B cell (primary cell): ENCODE data around the gene VARS1. TPM values are rescaled to one million over a fixed set of nuclear protein-coding genes. Genes with fewer than 3 reads are reported as not detected.

Experiments used
- ATAC-seq: fragments of 200-7000 bp; cut with Tn5 transposase; one replicate; pipeline ENCODE4 v1.10.0; 2021; ENCODE audit warnings: low read depth, mild to moderate bottlenecking, moderate number of reproducible peaks, moderate library complexity
- CTCF ChIA-PET: fragments of 350-600 bp; sonication (Branson Sonifier 250); formaldehyde crosslinking; loops from one replicate; lab custom pipeline; 2021; ENCODE audit warnings: antibody characterized with exemption, inconsistent platforms; lab: Charles Lee
- POLR2A ChIA-PET: fragments of 350-600 bp; sonication (Branson Sonifier 250); formaldehyde crosslinking; loops from one replicate; lab custom pipeline; 2021; ENCODE audit warnings: antibody characterized with exemption; lab: Charles Lee
- DNase-seq: peaks from one replicate; pipeline ENCODE4 v3.0.0; 2013
- H2AFZ ChIP-seq: 2 replicates; pipeline ENCODE4 v1.6.1; 2012; ENCODE audit warnings: mild to moderate bottlenecking, low read depth, low read length; ENCODE audit not compliant: insufficient read depth, poor library complexity, severe bottlenecking
- H3K27ac ChIP-seq, 2 donors: 1 replicate in 1 of 2; 2 replicates in 1 of 2; pipeline ENCODE4 v1.5.1; 2012 to 2013; ENCODE audit warnings: low read length in 2 of 2, mild to moderate bottlenecking in 2 of 2, moderate library complexity in 1 of 2
- H3K27me3 ChIP-seq, 4 experiments: fragments of 200-600 bp in 1 of 4; sonication (generic) in 1 of 4; replicated peaks in 1 of 4; 1 replicate in 2 of 4; 2 replicates in 2 of 4; pipeline versions ENCODE4 v1.6.1 to v1.7.0; 2013 to 2016; ENCODE audit warnings: low read length in 3 of 4, mild to moderate bottlenecking in 2 of 4, mixed read lengths in 1 of 4, moderate library complexity in 1 of 4; ENCODE audit not compliant: insufficient read depth in 4 of 4, control insufficient read depth in 3 of 4; ENCODE audit errors: control extremely low read depth in 1 of 4
- H3K36me3 ChIP-seq, 2 experiments: replicated peaks in 1 of 2; 1 replicate in 1 of 2; 2 replicates in 1 of 2; pipeline versions ENCODE4 v1.6.1 to v1.7.1; 2013; ENCODE audit warnings: low read length in 1 of 2; ENCODE audit not compliant: insufficient read depth in 2 of 2, control insufficient read depth in 1 of 2; ENCODE audit errors: control extremely low read depth in 1 of 2, extremely low read depth in 1 of 2
- H3K4me1 ChIP-seq, 2 donors: fragments of 200-600 bp in 1 of 2; sonication (generic) in 1 of 2; 1 replicate in 1 of 2; 2 replicates in 1 of 2; pipeline versions ENCODE4 v1.5.1 to v1.6.1; 2013 to 2017; ENCODE audit warnings: low read length in 2 of 2; ENCODE audit not compliant: control insufficient read depth in 2 of 2, insufficient read depth in 2 of 2
- H3K4me2 ChIP-seq: replicated peaks from 2 replicates; pipeline ENCODE3; 2012; ENCODE audit warnings: mild to moderate bottlenecking, low read depth, low read length; ENCODE audit not compliant: poor library complexity, severe bottlenecking
- H3K4me3 ChIP-seq, 5 experiments: fragments of 200-600 bp in 1 of 5; sonication (generic) in 1 of 5; 1 replicate in 3 of 5; 2 replicates in 2 of 5; pipeline versions ENCODE4 v1.5.1 to v1.7.0; 2011 to 2016; ENCODE audit warnings: low read length in 4 of 5, mild to moderate bottlenecking in 4 of 5, low read depth in 2 of 5, control low read depth in 1 of 5, moderate library complexity in 1 of 5; ENCODE audit not compliant: insufficient read depth in 1 of 5; ENCODE audit errors: control extremely low read depth in 1 of 5, extremely low read depth in 1 of 5
- H3K79me2 ChIP-seq: fragments of 200-600 bp; sonication (generic); one replicate; pipeline ENCODE4 v1.6.0; 2016; ENCODE audit warnings: low read length; ENCODE audit not compliant: control insufficient read depth, insufficient read depth
- H3K9ac ChIP-seq: fragments of 200-600 bp; sonication (generic); 2 replicates; pipeline ENCODE4 v1.6.1; 2017; ENCODE audit warnings: mild to moderate bottlenecking, low read length, moderate library complexity
- H3K9me3 ChIP-seq, 3 donors: one replicate each; pipeline versions ENCODE4 v1.6.1 to v1.7.1; 2013; ENCODE audit warnings: low read length in 2 of 3; ENCODE audit not compliant: control insufficient read depth in 2 of 3, insufficient read depth in 1 of 3; ENCODE audit errors: control extremely low read depth in 1 of 3
- H4K20me1 ChIP-seq: 2 replicates; pipeline ENCODE4 v1.6.0; 2012; ENCODE audit warnings: mild to moderate bottlenecking, low read length; ENCODE audit not compliant: insufficient read depth, control insufficient read depth, poor library complexity, severe bottlenecking
- H3K27ac Mint-ChIP-seq: one replicate; pipeline ENCODE4 v1.8.0; 2021; ENCODE audit warnings: mixed read lengths
- H3K27me3 Mint-ChIP-seq: one replicate; pipeline ENCODE4 v1.8.0; 2021; ENCODE audit warnings: mixed read lengths
- H3K4me1 Mint-ChIP-seq: one replicate; pipeline ENCODE4 v1.8.0; 2021; ENCODE audit warnings: mixed read lengths
- H3K4me3 Mint-ChIP-seq: one replicate; pipeline ENCODE4 v1.8.0; 2021; ENCODE audit warnings: mixed read lengths
- H3K9me3 Mint-ChIP-seq: one replicate; pipeline ENCODE4 v1.8.0; 2022; ENCODE audit warnings: mixed read lengths; ENCODE audit not compliant: insufficient read depth
- CTCF ChIP-seq: fragments of 200-600 bp; IDR thresholded peaks from one replicate; pipeline ENCODE4 v1.8.0; 2022; ENCODE audit warnings: antibody characterized with exemption, mild to moderate bottlenecking
- EZH2 ChIP-seq: IDR thresholded peaks from 2 replicates; pipeline ENCODE4 v1.6.1; 2012; ENCODE audit warnings: borderline replicate concordance, low read depth, mild to moderate bottlenecking, moderate library complexity, low read length; ENCODE audit not compliant: insufficient read depth, poor library complexity, severe bottlenecking
- whole genome bisulfite sequencing: methylation state at CpG from one replicate; pipeline ENCODE4 v1.1.5; 2013; ENCODE audit warnings: missing lambda C conversion rate; ENCODE audit not compliant: insufficient coverage; 5-methylcytosine and 5-hydroxymethylcytosine counted together
- intact Hi-C: fragments of 100-400 bp; cut with micrococcal nuclease; formaldehyde crosslinking; loops from one replicate; pipeline ENCODE4 v1.10.0; 2022
- polyA plus RNA-seq: library from polyadenylated mRNA; depleted of rRNA; stranded (reverse); fragments of >200 nt; gene quantifications from 2 replicates; pipeline ENCODE4 v1.2.3, GENCODE V29; 2012
- total RNA-seq, 2 donors: library from RNA; stranded (reverse); fragments of 120-200 nt in 1 of 2; gene quantifications; 1 replicate in 1 of 2; 2 replicates in 1 of 2; pipeline versions ENCODE4 v1.2.3 to v1.2.4, GENCODE V29; 2013 to 2022

VARS1 gene
- total and polyA plus RNA-seq, 2 donors (not counting 1 experiment from before 2014, with no cell fraction given): 52.3 to 66.8 TPM

- WGBS: 97% methylated on average over 6 of the region's 12 CpGs
- Mint-ChIP-seq H3K9me3 (no peaks in the 10 kb centered on the region), H3K27me3 (no peaks in the 10 kb centered on the region), H3K4me3 (no peak overlapping the region), H3K4me1 (peaks cover 28% of the 10 kb centered on the region), H3K27ac (no peak overlapping the region)
- Histone ChIP-seq H3K4me2 (no peak overlapping the region), H3K27me3 (no peaks in the 10 kb centered on the region), H3K4me3 (no peak overlapping the region), H3K27ac (peak overlapping the region in 1 of 2 donors; percentile 23), H3K79me2 (peaks cover 15% of the 10 kb centered on the region), H3K9ac (no peak overlapping the region), H4K20me1 (no peaks in the 10 kb centered on the region), H3K36me3 (peaks cover 0 to 16% of the 10 kb centered on the region in 2 experiments), H2AFZ (no peak overlapping the region), H3K4me1 (peaks cover 27 to 32% of the 10 kb centered on the region in 2 donors), H3K9me3 (no peaks in the 10 kb centered on the region)
- intact Hi-C loops: loop anchor here (5.0 kb wide), 2 partner anchors 63 to 132 kb away; partner anchors contain the start of genes CSNK2B, LY6G5B and NEU1
- CTCF ChIA-PET: interaction anchor here (0.8 to 1.2 kb wide), 3 partner anchors 14 to 70 kb away, joined by 3 to 4 read pairs (median 3); no protein-coding TSS in a partner anchor
- POLR2A ChIA-PET: interaction anchor here (1.5 kb wide), 1 partner anchor 60 kb away, joined by 4 read pairs; the partner anchor contains the start of gene MSH5
- DNase-seq: no peak
- TF ChIP-seq EZH2 (no peak), CTCF (no peak)
- ATAC-seq: no peak
Measured at GRCh38 chr6:31799781-31800180, 4.2 kb upstream of the VARS1 start.

GRCh38 chr6:31797588-31797987 is 2.0 kb upstream of the VARS1 start:
- Histone ChIP-seq H3K4me3 (no peak overlapping the region), H3K27ac (peak overlapping the region; percentile 75 to 87), H3K4me2 (peak overlapping the region; percentile 64), H3K36me3 (peaks cover 0 to 14% of the 10 kb centered on the region in 2 experiments), H3K4me1 (peaks cover 40 to 47% of the 10 kb centered on the region in 2 donors), H2AFZ (peak overlapping the region; percentile 59), H4K20me1 (no peaks in the 10 kb centered on the region), H3K9me3 (no peaks in the 10 kb centered on the region), H3K27me3 (no peaks in the 10 kb centered on the region), H3K9ac (no peak overlapping the region), H3K79me2 (peaks cover 25% of the 10 kb centered on the region)
- H3K27ac Mint-ChIP-seq: peak overlapping the region; percentile 87
- 2% methylated on average over 5 of the region's 5 CpGs for WGBS
- CTCF ChIA-PET: interaction anchor here (1.4 to 2.8 kb wide), 2 partner anchors 8 to 59 kb away, joined by 3 to 20 read pairs; partner anchors contain the start of genes LSM2 and MSH5
- H3K9me3 Mint-ChIP-seq: no peaks in the 10 kb centered on the region
- ATAC-seq (peak; percentile 9), DNase-seq (peak; percentile 68)
- POLR2A ChIA-PET: interaction anchor here (0.7 to 3.5 kb wide), 2 partner anchors 9 to 491 kb away, joined by 3 to 38 read pairs; partner anchors contain the start of gene LSM2
- peak overlapping the region; percentile 46 for H3K4me3 Mint-ChIP-seq
- intact Hi-C loops: loop anchor here (2.0 to 5.0 kb wide), 4 partner anchors 17 to 130 kb away; partner anchors contain the start of genes CSNK2B, HSPA1A, HSPA1L and LY6G5B
- TF ChIP-seq CTCF: no peak
- TF ChIP-seq EZH2: no peak
- peaks cover 44% of the 10 kb centered on the region for H3K4me1 Mint-ChIP-seq
- no peaks in the 10 kb centered on the region for H3K27me3 Mint-ChIP-seq
